ENCODE measurements around the gene EIF2S2. TPM values are rescaled to one million over a fixed set of nuclear protein-coding genes. Genes with fewer than 3 reads are reported as not detected.

Gene EIF2S2
- total RNA-seq, 4 donors from 2014 or later, result 44.4 to 65.6 (median 56.8) TPM

DNA sequence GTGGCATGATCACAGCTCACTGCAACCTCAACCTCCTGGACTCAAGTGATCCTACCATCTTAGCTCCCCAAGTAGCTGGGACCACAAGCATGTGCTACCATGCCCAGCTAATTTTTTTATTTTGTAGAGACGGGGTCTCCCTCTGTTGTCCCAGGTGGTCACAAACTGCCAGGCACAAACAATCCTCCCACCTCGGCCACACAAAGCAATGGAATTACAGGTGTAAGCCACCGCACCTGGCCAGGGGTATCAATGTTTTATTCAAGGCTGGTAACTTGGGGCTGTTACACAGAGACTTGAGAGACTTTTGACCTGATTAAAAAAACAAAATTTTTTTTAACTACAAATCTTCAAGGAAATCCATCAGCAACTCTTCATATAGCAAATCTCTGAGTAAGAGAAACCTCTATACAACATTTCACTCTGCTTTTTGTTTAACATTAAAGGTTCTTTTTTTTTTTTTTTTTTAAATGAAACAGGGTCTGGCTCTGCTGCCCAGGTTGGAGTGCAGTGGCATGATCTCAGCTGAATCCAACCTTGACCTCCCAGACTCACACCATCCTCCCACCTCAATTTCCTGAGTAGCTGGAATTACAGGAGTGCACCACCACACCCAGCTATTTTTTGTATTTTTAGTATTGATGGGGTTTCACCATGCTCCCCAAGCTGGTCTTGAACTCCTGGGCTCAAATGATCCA lies 5.9 kb downstream of the EIF2S2 start:
- Histone ChIP-seq H3K36me3 (peaks cover 3 to 54% of the 10 kb centered on the region in 2 donors), H3K9me3 (no peaks in the 10 kb centered on the region), H3K4me1 (peaks cover 3 to 63% (median 17%) of the 10 kb centered on the region in 3 donors), H3K27me3 (no peaks in the 10 kb centered on the region), H3K27ac (no peak overlapping the region), H3K4me3 (no peak overlapping the region)
- no peak for TF ChIP-seq POLR2A (IDR thresholded peaks at IDR 0.05)
- TF ChIP-seq, protein P1, sequence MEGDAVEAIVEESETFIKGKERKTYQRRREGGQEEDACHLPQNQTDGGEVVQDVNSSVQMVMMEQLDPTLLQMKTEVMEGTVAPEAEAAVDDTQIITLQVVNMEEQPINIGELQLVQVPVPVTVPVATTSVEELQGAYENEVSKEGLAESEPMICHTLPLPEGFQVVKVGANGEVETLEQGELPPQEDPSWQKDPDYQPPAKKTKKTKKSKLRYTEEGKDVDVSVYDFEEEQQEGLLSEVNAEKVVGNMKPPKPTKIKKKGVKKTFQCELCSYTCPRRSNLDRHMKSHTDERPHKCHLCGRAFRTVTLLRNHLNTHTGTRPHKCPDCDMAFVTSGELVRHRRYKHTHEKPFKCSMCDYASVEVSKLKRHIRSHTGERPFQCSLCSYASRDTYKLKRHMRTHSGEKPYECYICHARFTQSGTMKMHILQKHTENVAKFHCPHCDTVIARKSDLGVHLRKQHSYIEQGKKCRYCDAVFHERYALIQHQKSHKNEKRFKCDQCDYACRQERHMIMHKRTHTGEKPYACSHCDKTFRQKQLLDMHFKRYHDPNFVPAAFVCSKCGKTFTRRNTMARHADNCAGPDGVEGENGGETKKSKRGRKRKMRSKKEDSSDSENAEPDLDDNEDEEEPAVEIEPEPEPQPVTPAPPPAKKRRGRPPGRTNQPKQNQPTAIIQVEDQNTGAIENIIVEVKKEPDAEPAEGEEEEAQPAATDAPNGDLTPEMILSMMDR (IDR thresholded peaks at IDR 0.05), result no peak
- TF ChIP-seq POLR2AphosphoS5 (IDR thresholded peaks at IDR 0.05), result no peak
- TF ChIP-seq EP300 (IDR thresholded peaks at IDR 0.05), result no peak
- WGBS, 2 donors (ENCODE audit: low coverage in 1 of 2), result 80 to 93% methylated on average over 2 to 3 of the region's 3 CpGs
- no peak for ATAC-seq

GRCh38 chr20:34104059-34104458 lies 8.0 kb downstream of the EIF2S2 start:
- H3K4me3 ChIP-seq, result no peak overlapping the region
- ATAC-seq, result no peak
- H3K9me3 ChIP-seq, result no peaks in the 10 kb centered on the region
- WGBS, 2 donors (ENCODE audit: low coverage in 1 of 2), result 92 to 97% methylated on average over 3 of the region's 3 CpGs
- H3K27ac ChIP-seq, result no peak overlapping the region
- H3K27me3 ChIP-seq, result no peaks in the 10 kb centered on the region
- H3K4me1 ChIP-seq, result peaks cover 0 to 49% (median 4%) of the 10 kb centered on the region in 3 donors
- no peak for TF ChIP-seq POLR2A (IDR thresholded peaks at IDR 0.05)
- TF ChIP-seq POLR2AphosphoS5 (IDR thresholded peaks at IDR 0.05), result no peak
- peaks cover 3 to 66% of the 10 kb centered on the region in 2 donors for H3K36me3 ChIP-seq

DNA sequence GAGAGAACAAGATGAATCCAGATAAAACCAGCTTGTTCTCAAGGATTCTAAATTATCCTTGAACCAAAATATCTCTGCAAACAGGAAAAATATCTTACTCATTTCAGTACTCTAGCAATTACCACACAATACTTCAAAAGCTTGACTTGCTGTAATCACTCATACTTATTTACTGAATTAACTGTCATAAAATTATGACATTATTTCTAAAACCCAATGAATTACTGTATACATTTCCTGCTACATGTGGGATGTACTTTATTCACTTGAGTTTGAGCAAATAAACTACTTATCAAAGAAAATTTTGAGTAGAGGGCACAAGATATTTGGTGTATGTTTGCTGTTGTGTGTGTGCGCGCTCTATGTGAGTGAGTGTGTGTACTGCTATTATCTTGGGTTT lies 9.7 kb downstream of the EIF2S2 start:
- no peak for TF ChIP-seq POLR2AphosphoS5 (IDR thresholded peaks at IDR 0.05)
- no peak for TF ChIP-seq EP300 (IDR thresholded peaks at IDR 0.05)
- no peak for TF ChIP-seq POLR2A (IDR thresholded peaks at IDR 0.05)
- TF ChIP-seq, protein P1 (IDR thresholded peaks at IDR 0.05), result no peak
- Histone ChIP-seq H3K4me3 (no peak overlapping the region), H3K4me1 (peaks cover 0 to 32% (median 0%) of the 10 kb centered on the region in 3 donors), H3K9me3 (no peaks in the 10 kb centered on the region), H3K27ac (no peak overlapping the region), H3K36me3 (peaks cover 3 to 81% of the 10 kb centered on the region in 2 donors), H3K27me3 (no peaks in the 10 kb centered on the region)
- 83 to 94% methylated on average over 2 of the region's 2 CpGs for WGBS, 2 donors (ENCODE audit: low coverage in 1 of 2)
- no peak for ATAC-seq

- Histone ChIP-seq H3K27ac (no peak overlapping the region), H3K4me3 (no peak overlapping the region), H3K27me3 (no peaks in the 10 kb centered on the region), H3K4me1 (peaks cover 0 to 14% (median 0%) of the 10 kb centered on the region in 3 donors), H3K36me3 (peaks cover 6 to 98% of the 10 kb centered on the region in 2 donors), H3K9me3 (no peaks in the 10 kb centered on the region)
- ATAC-seq, result no peak
- WGBS, 2 donors (ENCODE audit: low coverage in 1 of 2), result 72 to 77% methylated on average over 3 of the region's 3 CpGs
- TF ChIP-seq, protein P1 (IDR thresholded peaks at IDR 0.05), result no peak
- TF ChIP-seq EP300 (IDR thresholded peaks at IDR 0.05), result no peak
- no peak for TF ChIP-seq POLR2A (IDR thresholded peaks at IDR 0.05)
- no peak for TF ChIP-seq POLR2AphosphoS5 (IDR thresholded peaks at IDR 0.05)
Measured at GRCh38 chr20:34100576-34100975, 11.5 kb downstream of the EIF2S2 start.

GRCh38 chr20:34099675-34100074 lies 12.4 kb downstream of the EIF2S2 start:
- TF ChIP-seq EP300 (IDR thresholded peaks at IDR 0.05) (no peak), POLR2AphosphoS5 (IDR thresholded peaks at IDR 0.05) (no peak), POLR2A (IDR thresholded peaks at IDR 0.05) (no peak)
- TF ChIP-seq, protein P1 (IDR thresholded peaks at IDR 0.05), result no peak
- Histone ChIP-seq H3K4me1 (peaks cover 0 to 8% (median 0%) of the 10 kb centered on the region in 3 donors), H3K4me3 (no peak overlapping the region), H3K27ac (no peak overlapping the region), H3K9me3 (no peaks in the 10 kb centered on the region), H3K27me3 (no peaks in the 10 kb centered on the region), H3K36me3 (peaks cover 7 to 100% of the 10 kb centered on the region in 2 donors)
- no peak for ATAC-seq
- WGBS, 2 donors (ENCODE audit: low coverage in 1 of 2), result 69 to 100% methylated on average over 1 to 5 of the region's 5 CpGs

All from gastroesophageal sphincter (tissue), 4 donors.